AG04450 (cell line): ENCODE measurements around the gene CENPX. TPM values are rescaled to one million over a fixed set of nuclear protein-coding genes. Genes with fewer than 3 reads are reported as not detected.

ENCODE experiments used
- CTCF ChIA-PET: fragments of 300-600, 350-600 bp; formaldehyde crosslinking; extraction: SDS; loops from one replicate; lab custom pipeline; 2022; ENCODE audit warnings: antibody characterized with exemption, inconsistent platforms; lab: Charles Lee
- POLR2A ChIA-PET: fragments of 350-600 bp; formaldehyde crosslinking; extraction: SDS; loops from one replicate; lab custom pipeline; 2021; ENCODE audit warnings: antibody characterized with exemption, inconsistent platforms; lab: Yijun Ruan, JAX
- DNase-seq: peaks from one replicate; pipeline ENCODE4 v3.0.0-alpha.2; 2011; ENCODE audit warnings: low read depth, low spot score
- H3K27ac ChIP-seq: one replicate; pipeline ENCODE4 v1.5.1; 2012; ENCODE audit warnings: low read depth, low read length, control low read depth
- H3K27me3 ChIP-seq: one replicate; pipeline ENCODE4 v1.6.0; 2012; ENCODE audit warnings: low read length; ENCODE audit not compliant: control insufficient read depth, insufficient read depth
- H3K4me3 ChIP-seq: 2 replicates; pipeline ENCODE4 v1.5.1; 2011; ENCODE audit warnings: mild to moderate bottlenecking, low read depth, low read length, control low read depth
- H3K9me3 ChIP-seq: 2 replicates; pipeline ENCODE4 v1.5.1; 2012; ENCODE audit warnings: low read length; ENCODE audit not compliant: control insufficient read depth, insufficient read depth
- CTCF ChIP-seq: IDR thresholded peaks from 2 replicates; pipeline ENCODE4 v1.5.1; 2011; ENCODE audit warnings: low read depth, low read length, control low read depth, inconsistent platforms
- polyA plus RNA-seq: library from polyadenylated mRNA; depleted of rRNA; stranded (reverse); fragments of >200 nt; gene quantifications from 2 replicates; pipeline ENCODE4 v1.2.3, GENCODE V29; 2011

The CENPX gene
- polyA plus RNA-seq, 1 experiment = 32.5 TPM

- DNase-seq = no peak
- Histone ChIP-seq H3K4me3 (no peak overlapping the region), H3K9me3 (no peaks in the 10 kb centered on the region; the same call in 1 of the 2 replicates), H3K27ac (no peak overlapping the region), H3K27me3 (no peaks in the 10 kb centered on the region)
- ChIA-PET POLR2A (interaction anchor here (0.6 kb wide), 1 partner anchor 25 kb away, joined by 3 read pairs; no protein-coding TSS in a partner anchor), CTCF (no interaction called here)
- TF ChIP-seq CTCF = no peak
Observed at GRCh38 chr17:82015311-82015971, 7.2 kb downstream of the CENPX start.

- CTCF ChIA-PET = interaction anchor here (1.2 kb wide), 1 partner anchor 55 kb away, joined by 4 read pairs; no protein-coding TSS in a partner anchor
- POLR2A ChIA-PET = interaction anchor here (0.6 kb wide), 1 partner anchor 24 kb away, joined by 3 read pairs; no protein-coding TSS in a partner anchor
Observed at GRCh38 chr17:82014971-82015310, 7.7 kb downstream of the CENPX start.

GRCh38 chr17:82014432-82014831 is 8.2 kb downstream of the CENPX start:
- CTCF ChIA-PET = interaction anchor here (1.2 kb wide), 1 partner anchor 55 kb away, joined by 4 read pairs; no protein-coding TSS in a partner anchor
- Histone ChIP-seq H3K27ac (no peak overlapping the region), H3K9me3 (no peaks in the 10 kb centered on the region; the same call in 1 of the 2 replicates), H3K4me3 (no peak overlapping the region), H3K27me3 (no peaks in the 10 kb centered on the region)
- POLR2A ChIA-PET = no interaction called here
- TF ChIP-seq CTCF = no peak
- DNase-seq = no peak

More at GRCh38 chr17:82014971-82015310, 7.7 kb downstream of the CENPX start:
- no peak for TF ChIP-seq CTCF
- no peak for DNase-seq
- Histone ChIP-seq H3K27me3 (no peaks in the 10 kb centered on the region), H3K27ac (no peak overlapping the region), H3K9me3 (no peaks in the 10 kb centered on the region; the same call in 1 of the 2 replicates), H3K4me3 (no peak overlapping the region)

GRCh38 chr17:82013772-82014321 is 8.8 kb downstream of the CENPX start:
- H3K4me3 ChIP-seq = no peak overlapping the region
- TF ChIP-seq CTCF = no peak
- ChIA-PET POLR2A (no interaction called here), CTCF (interaction anchor here (1.2 kb wide), 1 partner anchor 54 kb away, joined by 4 read pairs; no protein-coding TSS in a partner anchor)
- no peak for DNase-seq
- H3K9me3 ChIP-seq = no peaks in the 10 kb centered on the region; the same call in 1 of the 2 replicates
- no peak overlapping the region for H3K27ac ChIP-seq
- no peaks in the 10 kb centered on the region for H3K27me3 ChIP-seq

GRCh38 chr17:82013341-82013740 is 9.3 kb downstream of the CENPX start:
- TF ChIP-seq CTCF = no peak

More at GRCh38 chr17:82013341-82013740, 9.3 kb downstream of the CENPX start:
- Histone ChIP-seq H3K27ac (no peak overlapping the region), H3K9me3 (no peaks in the 10 kb centered on the region; the same call in 1 of the 2 replicates), H3K4me3 (no peak overlapping the region), H3K27me3 (no peaks in the 10 kb centered on the region)
- DNase-seq = no peak
- POLR2A ChIA-PET = no interaction called here
- CTCF ChIA-PET = no interaction called here
